NCI-H1694 (cell line): Measurements from ENCODE around the gene NTMT1.

Experiments used
- DNase-seq: peaks from one replicate; lab custom pipeline; 2025; lab: John Stamatoyannopoulos, UW

NTMT1 gene

DNA sequence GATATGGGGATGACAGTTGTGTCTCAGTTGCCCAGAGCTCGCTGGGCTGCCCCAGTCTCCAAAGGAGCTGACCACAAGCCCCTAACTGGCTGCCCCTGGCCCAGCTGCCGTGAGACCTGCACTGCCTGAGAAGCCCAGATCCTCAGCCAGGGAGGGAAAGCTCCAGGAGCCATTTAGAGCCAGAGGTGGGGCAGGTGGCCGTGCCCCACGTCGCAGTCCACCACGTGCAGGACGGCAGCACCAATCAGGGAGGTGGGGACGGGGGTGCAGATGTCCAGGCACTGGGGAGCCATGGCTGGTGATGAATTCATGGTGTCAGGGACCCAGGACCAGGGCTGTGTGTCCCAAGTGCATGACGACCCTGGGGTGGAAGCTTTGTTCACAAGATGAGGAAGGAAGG is 52.9 kb downstream of the NTMT1 start:
- DNase-seq, result no peak

DNA sequence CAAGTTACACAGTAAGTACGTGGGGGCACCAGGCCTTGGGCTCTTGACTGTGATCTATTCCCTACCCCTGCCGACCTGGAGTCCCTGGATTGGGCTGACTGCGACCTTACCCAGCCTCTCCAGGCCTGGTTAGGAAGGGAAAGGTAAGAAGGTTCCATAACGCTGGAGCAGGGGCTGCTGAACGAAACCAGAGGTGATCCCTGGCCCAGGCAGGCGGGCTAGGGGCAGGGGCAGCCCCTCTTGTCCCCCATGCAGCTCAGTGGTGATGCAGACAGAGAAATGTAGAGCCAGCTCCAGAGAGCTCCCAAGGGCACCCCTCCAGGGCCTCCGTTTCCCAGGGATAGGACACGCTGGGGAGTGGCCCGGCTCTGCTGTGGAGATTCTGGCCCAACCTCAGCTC is 53.6 kb downstream of the NTMT1 start:
- no peak for DNase-seq

DNA sequence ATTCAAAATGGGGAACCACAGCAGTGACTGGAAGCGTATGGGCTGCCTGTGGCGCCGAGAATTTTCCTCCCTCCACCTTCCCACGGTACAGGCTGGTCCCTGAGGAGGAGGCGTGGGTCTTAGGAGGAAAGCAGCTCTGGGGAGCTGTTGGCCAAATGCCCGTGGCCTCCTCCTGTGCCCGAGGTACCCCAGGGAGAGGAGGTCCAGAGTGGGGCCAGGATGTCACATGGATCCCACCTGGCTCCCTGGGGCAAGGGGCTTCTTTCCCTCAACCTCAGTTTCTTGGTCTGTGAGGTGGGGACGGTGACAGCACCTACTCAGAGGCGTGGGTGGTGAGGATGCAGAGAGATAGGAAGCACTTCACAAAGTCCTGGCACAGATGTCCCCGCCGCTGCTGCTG is 56.0 kb downstream of the NTMT1 start:
- no peak for DNase-seq

DNA sequence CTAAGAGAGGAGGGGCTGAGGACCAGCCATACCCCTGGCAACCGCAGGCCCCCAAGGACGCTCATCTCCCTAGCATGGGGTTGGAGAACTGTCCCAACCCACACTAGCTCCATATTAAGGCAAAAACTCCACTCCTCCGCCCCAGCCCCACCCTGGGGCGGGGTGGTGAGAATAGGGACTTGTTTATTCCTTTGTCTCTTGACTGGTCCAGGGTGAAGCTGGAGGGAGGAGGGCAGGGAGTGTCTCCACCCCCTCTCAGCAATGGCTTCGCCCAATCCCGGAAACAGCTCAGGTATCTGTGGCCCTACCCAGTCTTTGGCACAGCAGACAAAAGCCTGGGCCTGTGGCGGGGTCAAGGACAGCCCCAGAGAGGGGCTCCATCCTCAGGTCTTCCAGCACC is 56.4 kb downstream of the NTMT1 start:
- DNase-seq, result no peak

DNA sequence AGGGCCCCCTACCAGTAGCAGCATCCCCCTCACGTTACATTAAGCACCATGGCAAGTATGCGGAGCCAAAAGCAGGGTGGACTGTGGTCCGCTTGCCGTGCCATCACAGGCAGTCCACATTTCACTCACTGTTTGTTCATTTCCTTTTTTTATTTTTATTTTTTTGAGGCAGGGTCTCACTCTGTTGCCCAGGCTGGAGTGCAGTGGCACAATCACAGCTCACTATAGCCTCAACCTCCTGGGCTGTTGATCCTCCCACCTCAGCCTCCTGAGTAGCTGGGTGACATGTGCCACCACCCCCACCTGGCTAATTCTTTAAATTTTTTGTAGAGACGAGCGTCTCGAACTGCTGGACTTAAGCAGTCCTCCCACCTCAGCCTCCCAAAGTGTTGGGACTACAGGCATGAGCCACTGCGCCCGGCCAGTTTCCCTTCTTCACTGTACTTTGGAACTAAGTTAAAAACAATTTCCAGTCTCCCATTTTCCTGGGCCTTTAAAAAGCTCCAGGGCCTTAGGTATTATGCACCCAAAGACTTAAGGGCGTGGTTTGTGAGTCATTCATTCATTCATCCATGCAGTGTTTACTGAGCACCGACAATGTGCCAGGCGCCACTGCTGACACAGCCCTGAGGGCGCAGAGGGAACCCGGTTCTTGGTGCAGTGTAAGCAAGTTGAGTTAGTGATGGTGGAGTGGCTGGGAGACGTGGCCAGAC is 59.4 kb downstream of the NTMT1 start:
- DNase-seq, result no peak
